ENCODE results near the gene RAMACL.

GRCh38 chr6:166612471-166612881 is 26.0 kb upstream of the RAMACL start:
- no peak for TF ChIP-seq CTCF (IDR thresholded peaks at IDR 0.05)
- TF ChIP-seq POLR2A (IDR thresholded peaks at IDR 0.05): no peak
